ENCODE data around the gene UTF1. TPM values are rescaled to one million over a fixed set of nuclear protein-coding genes. Genes with fewer than 3 reads are reported as not detected.

The UTF1 gene
- not detected for polyA plus RNA-seq (ENCODE audit: insufficient read length in 3 of 3)

- no peak for DNase-seq (ENCODE audit: low read depth in 3 of 3, low spot score in 2 of 3)
Observed at GRCh38 chr10:133230044-133230361, at the start of gene UTF1. UTF1 (plus strand) TSS chr10:133230217; CDS start chr10:133230289, 72 bp downstream.

GRCh38 chr10:133180965-133181639 lies 48.9 kb upstream of the UTF1 start:
- no peak for DNase-seq (ENCODE audit: low read depth in 3 of 3, low spot score in 2 of 3)

GRCh38 chr10:133182190-133182589 lies 47.8 kb upstream of the UTF1 start:
- no peak for DNase-seq (ENCODE audit: low read depth in 3 of 3, low spot score in 2 of 3)

GRCh38 chr10:133182791-133183645 lies 47.0 kb upstream of the UTF1 start:
- DNase-seq (ENCODE audit: low read depth in 3 of 3, low spot score in 2 of 3), result no peak

GRCh38 chr10:133183646-133184378 lies 46.2 kb upstream of the UTF1 start:
- DNase-seq (ENCODE audit: low read depth in 3 of 3, low spot score in 2 of 3), result no peak

GRCh38 chr10:133184591-133185244 lies 45.3 kb upstream of the UTF1 start:
- no peak for DNase-seq (ENCODE audit: low read depth in 3 of 3, low spot score in 2 of 3)

GRCh38 chr10:133185421-133185820 lies 44.6 kb upstream of the UTF1 start:
- no peak for DNase-seq (ENCODE audit: low read depth in 3 of 3, low spot score in 2 of 3)

- no peak for DNase-seq (ENCODE audit: low read depth in 3 of 3, low spot score in 2 of 3)
Observed at GRCh38 chr10:133185916-133186315, 44.1 kb upstream of the UTF1 start.

GRCh38 chr10:133186416-133187090 lies 43.5 kb upstream of the UTF1 start:
- DNase-seq (ENCODE audit: low read depth in 3 of 3, low spot score in 2 of 3), result no peak

GRCh38 chr10:133187091-133187905 lies 42.7 kb upstream of the UTF1 start:
- DNase-seq (ENCODE audit: low read depth in 3 of 3, low spot score in 2 of 3), result no peak

- DNase-seq (ENCODE audit: low read depth in 3 of 3, low spot score in 2 of 3), result no peak
Observed at GRCh38 chr10:133187906-133188681, 41.9 kb upstream of the UTF1 start.

GRCh38 chr10:133189256-133189655 lies 40.8 kb upstream of the UTF1 start:
- DNase-seq (ENCODE audit: low read depth in 3 of 3, low spot score in 2 of 3), result no peak

GRCh38 chr10:133189726-133190125 lies 40.3 kb upstream of the UTF1 start:
- no peak for DNase-seq (ENCODE audit: low read depth in 3 of 3, low spot score in 2 of 3)

- DNase-seq (ENCODE audit: low read depth in 3 of 3, low spot score in 2 of 3), result no peak
Observed at GRCh38 chr10:133190225-133190624, 39.8 kb upstream of the UTF1 start.

- DNase-seq (ENCODE audit: low read depth in 3 of 3, low spot score in 2 of 3), result no peak
Observed at GRCh38 chr10:133191651-133192050, 38.4 kb upstream of the UTF1 start.

GRCh38 chr10:133194151-133194550 lies 35.9 kb upstream of the UTF1 start:
- no peak for DNase-seq (ENCODE audit: low read depth in 3 of 3, low spot score in 2 of 3)

GRCh38 chr10:133195096-133195495 lies 34.9 kb upstream of the UTF1 start:
- no peak for DNase-seq (ENCODE audit: low read depth in 3 of 3, low spot score in 2 of 3)

GRCh38 chr10:133195611-133196010 lies 34.4 kb upstream of the UTF1 start:
- no peak for DNase-seq (ENCODE audit: low read depth in 3 of 3, low spot score in 2 of 3)

All from right renal cortex interstitium (tissue), 3 donors.